ENCODE measurements around the gene POU2F2.

Gene POU2F2

DNA sequence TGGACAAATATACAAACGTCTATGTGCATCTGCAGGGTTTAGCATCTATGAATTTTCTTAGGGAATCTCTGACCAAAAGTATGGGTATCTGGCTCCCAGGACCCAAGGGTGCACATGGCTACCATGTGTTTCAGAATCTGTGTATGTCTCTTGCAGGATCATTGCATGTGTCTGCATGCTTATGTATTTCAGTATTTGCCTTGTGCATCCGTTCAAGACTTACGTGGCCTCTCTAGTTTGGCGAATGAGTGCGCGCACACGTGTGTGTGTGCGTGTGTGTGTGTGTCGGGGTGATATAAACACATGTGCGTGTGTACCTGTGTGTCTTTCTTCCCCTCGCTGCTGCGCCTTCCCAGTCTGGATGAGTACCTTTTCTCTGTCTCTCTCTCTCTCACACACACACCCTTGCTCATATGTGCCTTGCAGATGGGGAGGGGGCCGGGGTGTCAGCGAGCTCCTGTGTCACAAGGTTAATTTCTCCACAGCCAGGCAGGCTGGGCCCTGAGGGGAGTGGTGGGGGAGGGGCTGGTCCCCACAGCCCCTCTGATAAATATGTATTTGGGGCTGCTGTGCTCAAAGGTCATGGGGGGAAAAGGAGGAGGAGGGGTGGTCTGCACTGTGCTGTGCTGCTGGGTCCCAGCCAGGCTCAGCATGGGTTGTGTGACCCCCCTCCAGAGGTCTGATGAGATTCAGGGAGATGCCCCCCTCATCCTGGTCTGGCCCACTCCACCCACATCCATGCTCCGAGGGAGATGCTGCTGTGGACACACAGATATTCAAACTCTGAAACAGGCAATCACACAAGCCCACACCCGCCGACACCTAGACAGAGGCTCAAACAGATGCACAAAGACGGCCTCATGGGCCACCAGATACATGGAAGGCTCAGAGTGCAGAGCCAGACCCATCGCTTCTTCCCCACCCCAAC, 37.5 kb upstream of the POU2F2 start:
- no peaks in the 10 kb centered on the region for H3K36me3 Mint-ChIP-seq (ENCODE audit: insufficient read depth)
- H3K27me3 Mint-ChIP-seq: no peaks in the 10 kb centered on the region
- H3K4me1 Mint-ChIP-seq: no peaks in the 10 kb centered on the region

DNA sequence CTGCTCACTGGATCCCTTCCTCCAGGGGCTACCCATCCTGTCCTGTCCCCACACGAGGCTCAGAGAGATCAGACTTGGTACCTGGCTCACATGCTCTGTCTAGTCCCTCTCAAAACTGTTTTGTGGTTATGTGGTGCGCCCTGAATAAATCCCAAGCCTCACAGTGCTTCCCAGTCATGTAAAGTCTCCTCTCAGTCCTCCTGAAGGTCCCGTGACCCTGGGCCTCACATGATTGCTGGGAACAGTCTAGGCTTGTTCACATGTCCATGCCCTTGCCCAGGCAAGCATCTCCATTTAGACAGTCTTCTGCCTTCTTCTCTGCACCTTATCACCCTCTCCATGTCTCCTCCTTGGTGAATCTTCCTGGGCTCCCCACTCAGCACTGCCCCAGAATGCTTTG, 36.0 kb upstream of the POU2F2 start:
- ATAC-seq (replicated peaks; ENCODE audit: extremely low read depth, poor library complexity, severe bottlenecking) (no peak), DNase-seq (ENCODE audit: low spot score in 2 of 2) (no peak)
- Mint-ChIP-seq H3K36me3 (ENCODE audit: insufficient read depth) (no peaks in the 10 kb centered on the region), H3K4me1 (no peaks in the 10 kb centered on the region), H3K4me3 (no peak overlapping the region), H3K27me3 (no peaks in the 10 kb centered on the region), H3K9me3 (no peaks in the 10 kb centered on the region), H3K27ac (ENCODE audit: low read depth) (no peak overlapping the region)

More for the DNA sequence above, 37.5 kb upstream of the POU2F2 start:
- DNase-seq (ENCODE audit: low spot score in 2 of 2) (no peak), ATAC-seq (replicated peaks; ENCODE audit: extremely low read depth, poor library complexity, severe bottlenecking) (no peak)
- Mint-ChIP-seq H3K9me3 (no peaks in the 10 kb centered on the region), H3K4me3 (no peak overlapping the region), H3K27ac (ENCODE audit: low read depth) (no peak overlapping the region)

DNA sequence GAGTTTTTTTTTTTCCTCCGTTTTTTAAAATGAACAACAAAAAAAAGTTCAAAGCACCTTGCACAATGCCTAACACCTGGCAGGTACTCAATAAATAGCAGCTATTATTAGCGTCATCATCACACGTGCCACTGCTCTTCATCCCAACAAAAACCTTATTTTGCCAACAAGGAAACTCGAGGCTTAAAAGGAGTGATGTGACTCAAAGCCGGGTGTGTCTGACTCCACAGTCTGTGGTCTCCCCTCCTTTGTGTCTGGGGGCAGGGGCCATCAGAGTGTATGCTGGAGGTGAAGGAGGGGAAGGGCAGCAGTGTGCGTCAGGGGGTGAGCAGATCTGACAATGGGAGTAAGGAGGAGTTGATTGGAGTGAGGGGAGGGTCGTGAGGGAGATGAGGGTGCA, 34.1 kb upstream of the POU2F2 start:
- H3K27me3 Mint-ChIP-seq: no peaks in the 10 kb centered on the region
- no peak overlapping the region for H3K27ac Mint-ChIP-seq (ENCODE audit: low read depth)
- H3K36me3 Mint-ChIP-seq (ENCODE audit: insufficient read depth): no peaks in the 10 kb centered on the region
- H3K4me1 Mint-ChIP-seq: no peaks in the 10 kb centered on the region
- ATAC-seq (replicated peaks; ENCODE audit: extremely low read depth, poor library complexity, severe bottlenecking): no peak
- H3K4me3 Mint-ChIP-seq: no peak overlapping the region
- no peak for DNase-seq (ENCODE audit: low spot score in 2 of 2)
- no peaks in the 10 kb centered on the region for H3K9me3 Mint-ChIP-seq

DNA sequence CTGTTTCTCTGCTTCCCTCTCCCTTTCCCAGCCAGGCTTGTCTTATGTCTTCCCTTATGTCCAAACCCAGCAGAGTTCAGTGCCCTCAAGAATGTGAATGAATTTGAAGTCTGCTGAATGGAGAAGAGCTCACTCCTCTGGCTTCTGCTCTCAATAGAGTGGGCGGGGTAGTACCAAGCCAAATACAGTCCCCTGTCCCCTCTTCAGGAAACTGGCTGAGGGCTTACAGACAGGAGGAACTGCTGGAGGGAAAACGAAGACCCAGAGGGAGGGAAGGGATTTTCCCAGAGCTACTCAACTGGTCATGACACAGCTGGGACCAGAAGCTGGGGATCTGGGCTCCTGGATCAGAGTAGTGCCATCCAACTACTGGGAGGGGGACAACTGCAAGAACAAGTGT, 32.9 kb upstream of the POU2F2 start:
- H3K27me3 Mint-ChIP-seq: no peaks in the 10 kb centered on the region
- ATAC-seq (replicated peaks; ENCODE audit: extremely low read depth, poor library complexity, severe bottlenecking) (no peak), DNase-seq (ENCODE audit: low spot score in 2 of 2) (no peak)
- H3K4me3 Mint-ChIP-seq: no peak overlapping the region
- H3K36me3 Mint-ChIP-seq (ENCODE audit: insufficient read depth): peaks cover 2% of the 10 kb centered on the region
- H3K9me3 Mint-ChIP-seq: no peaks in the 10 kb centered on the region
- peaks cover 8% of the 10 kb centered on the region for H3K4me1 Mint-ChIP-seq
- H3K27ac Mint-ChIP-seq (ENCODE audit: low read depth): no peak overlapping the region

DNA sequence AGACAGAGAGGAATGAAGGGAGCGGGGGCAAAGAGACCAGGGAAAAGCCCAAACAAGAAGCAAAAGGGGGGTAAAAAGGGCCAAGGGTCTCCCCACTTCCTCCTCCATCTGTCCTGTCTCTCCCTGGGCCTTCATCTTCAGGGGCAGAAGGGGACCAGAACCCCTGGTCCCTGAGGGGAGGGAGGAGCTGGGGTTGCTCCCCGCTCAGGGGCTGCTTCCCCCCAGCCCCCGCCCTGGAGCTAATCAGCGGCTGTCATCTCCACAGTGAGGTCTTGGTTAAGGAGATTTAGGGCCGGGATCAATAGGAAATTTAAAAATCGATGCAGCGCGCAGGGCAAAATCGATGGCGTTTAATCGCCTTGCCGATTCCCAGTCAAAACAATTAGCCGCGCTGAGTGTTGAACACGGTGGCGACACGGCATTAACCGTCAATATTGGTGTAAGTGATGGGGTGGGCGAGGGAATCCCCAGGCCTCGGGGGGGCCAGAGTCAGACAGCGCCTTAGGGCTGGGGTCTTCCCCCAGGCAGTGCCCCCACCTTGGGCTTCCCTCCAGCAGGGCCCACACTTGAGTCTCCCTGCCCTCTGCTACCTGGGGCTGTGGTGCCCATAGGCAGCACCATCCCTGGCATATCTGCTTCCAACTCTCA, 29.5 kb upstream of the POU2F2 start:
- Mint-ChIP-seq H3K27ac (ENCODE audit: low read depth) (no peak overlapping the region), H3K4me3 (no peak overlapping the region), H3K9me3 (no peaks in the 10 kb centered on the region), H3K27me3 (no peaks in the 10 kb centered on the region), H3K36me3 (ENCODE audit: insufficient read depth) (peaks cover 2% of the 10 kb centered on the region), H3K4me1 (peaks cover 16% of the 10 kb centered on the region)
- DNase-seq (ENCODE audit: low spot score in 2 of 2) (no peak), ATAC-seq (replicated peaks; ENCODE audit: extremely low read depth, poor library complexity, severe bottlenecking) (no peak)

DNA sequence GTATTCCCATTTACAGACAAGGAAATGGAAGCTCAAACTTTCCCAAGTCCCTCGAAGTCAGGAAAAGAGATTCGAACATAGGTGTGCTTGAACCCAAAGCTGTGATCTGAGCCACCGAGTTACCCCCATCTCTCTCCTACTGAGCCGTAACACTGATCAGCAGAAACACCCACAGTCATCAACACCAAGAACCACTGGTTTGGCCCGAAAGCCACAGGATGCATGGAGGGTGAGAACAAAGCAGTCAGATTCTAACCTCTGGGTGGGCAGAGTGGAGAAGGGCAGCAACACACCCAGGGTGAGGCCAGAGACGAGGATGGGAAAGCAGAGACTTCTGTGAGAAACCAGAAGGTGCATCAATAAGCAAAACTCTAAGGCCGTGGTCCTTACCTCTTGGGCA, 27.7 kb upstream of the POU2F2 start:
- Mint-ChIP-seq H3K27ac (ENCODE audit: low read depth) (no peak overlapping the region), H3K9me3 (no peaks in the 10 kb centered on the region), H3K27me3 (no peaks in the 10 kb centered on the region), H3K4me1 (peaks cover 24% of the 10 kb centered on the region), H3K4me3 (peak overlapping the region; percentile 41), H3K36me3 (ENCODE audit: insufficient read depth) (peaks cover 4% of the 10 kb centered on the region)
- peak; percentile 40 for ATAC-seq (replicated peaks; ENCODE audit: extremely low read depth, poor library complexity, severe bottlenecking)
- DNase-seq (ENCODE audit: low spot score in 2 of 2): no peak

DNA sequence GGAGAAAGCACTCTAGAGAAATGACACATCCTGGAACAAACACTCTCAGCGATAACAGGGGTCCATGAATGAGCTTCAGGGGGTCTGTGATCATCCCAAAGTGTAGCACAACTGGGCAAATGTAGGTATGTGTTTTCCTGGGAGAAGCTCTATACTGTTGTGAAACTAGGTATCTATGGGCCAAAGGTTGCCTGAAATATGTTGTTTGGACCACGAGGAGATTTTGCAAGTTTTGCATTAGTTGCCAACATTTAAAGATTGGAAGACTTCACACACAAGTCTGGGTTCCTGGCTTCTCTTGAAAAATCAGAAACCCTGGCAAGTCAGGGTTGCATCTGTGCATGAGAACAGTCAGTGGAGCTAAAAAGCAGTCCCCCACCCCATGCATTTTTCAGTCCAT, 26.7 kb upstream of the POU2F2 start:
- ATAC-seq (replicated peaks; ENCODE audit: extremely low read depth, poor library complexity, severe bottlenecking) (no peak), DNase-seq (ENCODE audit: low spot score in 2 of 2) (no peak)
- H3K36me3 Mint-ChIP-seq (ENCODE audit: insufficient read depth): peaks cover 6% of the 10 kb centered on the region
- H3K27ac Mint-ChIP-seq (ENCODE audit: low read depth): no peak overlapping the region
- H3K27me3 Mint-ChIP-seq: no peaks in the 10 kb centered on the region
- H3K4me1 Mint-ChIP-seq: peaks cover 34% of the 10 kb centered on the region
- H3K4me3 Mint-ChIP-seq: no peak overlapping the region
- no peaks in the 10 kb centered on the region for H3K9me3 Mint-ChIP-seq

DNA sequence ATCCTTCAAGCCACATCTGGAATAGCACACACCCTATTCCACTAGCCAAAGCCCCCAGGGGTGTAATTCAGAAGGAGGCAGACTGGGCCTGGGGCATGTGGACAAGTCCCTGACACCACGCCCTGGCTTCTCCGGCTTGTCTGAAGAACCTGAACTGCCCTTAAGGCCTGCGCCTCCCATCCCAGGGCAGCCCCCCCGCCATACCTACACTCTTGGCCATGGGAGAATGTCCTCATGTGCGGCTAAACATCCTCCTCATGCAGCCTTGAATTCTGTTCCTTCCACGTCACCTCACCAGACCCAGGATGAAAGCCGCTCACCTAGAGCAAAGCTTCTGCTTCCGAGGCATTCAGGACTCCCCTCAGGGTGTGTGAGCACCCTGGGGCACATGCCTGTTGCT, 24.3 kb upstream of the POU2F2 start:
- no peak for DNase-seq (ENCODE audit: low spot score in 2 of 2)
- no peak overlapping the region for H3K4me3 Mint-ChIP-seq
- ATAC-seq (replicated peaks; ENCODE audit: extremely low read depth, poor library complexity, severe bottlenecking): no peak
- H3K4me1 Mint-ChIP-seq: peaks cover 39% of the 10 kb centered on the region
- H3K36me3 Mint-ChIP-seq (ENCODE audit: insufficient read depth): peaks cover 6% of the 10 kb centered on the region
- no peaks in the 10 kb centered on the region for H3K27me3 Mint-ChIP-seq
- no peak overlapping the region for H3K27ac Mint-ChIP-seq (ENCODE audit: low read depth)
- H3K9me3 Mint-ChIP-seq: no peaks in the 10 kb centered on the region

DNA sequence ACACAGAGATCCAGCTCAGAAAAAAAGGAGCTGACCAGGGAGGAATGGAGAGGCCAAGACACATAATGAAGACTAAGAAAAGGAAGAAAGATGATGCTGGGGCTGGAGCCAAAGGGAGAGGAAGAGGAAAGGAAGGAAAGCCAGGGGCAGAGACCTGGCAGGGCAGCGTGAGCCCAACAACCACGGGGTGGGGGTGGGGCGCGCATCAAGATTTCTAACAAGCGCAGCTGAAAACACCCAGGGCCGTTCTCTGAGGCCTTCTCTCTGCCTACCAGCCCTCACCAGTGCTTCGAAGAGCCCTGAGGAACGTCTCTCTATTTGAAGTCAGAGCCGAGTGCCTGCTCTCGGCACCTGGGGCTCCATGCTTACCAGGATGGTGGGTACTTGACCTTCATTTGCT, 23.6 kb upstream of the POU2F2 start:
- no peaks in the 10 kb centered on the region for H3K27me3 Mint-ChIP-seq
- no peak overlapping the region for H3K4me3 Mint-ChIP-seq
- no peak for ATAC-seq (replicated peaks; ENCODE audit: extremely low read depth, poor library complexity, severe bottlenecking)
- peaks cover 35% of the 10 kb centered on the region for H3K4me1 Mint-ChIP-seq
- H3K9me3 Mint-ChIP-seq: no peaks in the 10 kb centered on the region
- no peak for DNase-seq (ENCODE audit: low spot score in 2 of 2)
- H3K27ac Mint-ChIP-seq (ENCODE audit: low read depth): no peak overlapping the region
- peaks cover 5% of the 10 kb centered on the region for H3K36me3 Mint-ChIP-seq (ENCODE audit: insufficient read depth)

DNA sequence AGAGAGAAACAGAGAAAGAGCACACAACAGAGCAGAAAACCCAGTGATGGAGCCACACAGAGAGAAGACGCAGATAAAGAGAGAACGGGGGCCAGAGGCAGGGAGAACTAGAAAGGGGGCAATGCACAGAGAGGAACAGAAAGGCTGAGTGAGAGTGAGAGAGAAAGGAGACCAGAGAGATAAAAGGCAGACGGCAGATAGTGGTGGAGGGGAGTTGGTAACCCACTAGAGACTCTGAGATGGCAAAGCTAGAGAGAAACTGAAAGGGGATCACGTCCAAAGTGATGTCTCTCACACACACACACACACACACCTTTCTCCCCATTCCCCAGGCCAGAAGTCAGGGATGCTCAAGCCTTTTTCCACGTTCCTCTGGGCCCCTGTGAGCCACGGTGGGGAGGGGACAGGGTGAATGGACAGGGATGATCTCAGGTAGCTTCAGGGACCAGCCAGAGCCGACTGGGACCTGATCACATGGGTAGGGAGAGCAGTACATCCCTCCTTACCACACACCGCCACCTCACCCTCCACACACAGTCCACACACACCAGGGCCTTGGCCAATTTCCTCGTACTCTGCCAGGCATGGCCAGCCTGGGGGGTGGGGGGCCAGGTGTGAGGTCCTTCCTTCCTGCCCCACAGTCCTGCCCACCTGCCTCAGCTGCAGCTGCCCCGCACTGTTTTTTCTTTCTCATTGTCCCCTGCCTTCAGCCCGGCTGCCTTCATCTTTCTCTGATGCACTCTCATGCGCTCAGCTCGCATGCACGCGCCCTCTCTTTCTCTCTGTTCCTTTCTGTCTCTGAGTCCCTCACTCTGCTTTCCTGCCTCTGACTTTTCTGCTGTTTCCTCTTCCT, 22.5 kb upstream of the POU2F2 start:
- no peaks in the 10 kb centered on the region for H3K9me3 Mint-ChIP-seq
- H3K4me3 Mint-ChIP-seq: no peak overlapping the region
- no peak for DNase-seq (ENCODE audit: low spot score in 2 of 2)
- peaks cover 27% of the 10 kb centered on the region for H3K4me1 Mint-ChIP-seq
- peaks cover 5% of the 10 kb centered on the region for H3K36me3 Mint-ChIP-seq (ENCODE audit: insufficient read depth)
- no peaks in the 10 kb centered on the region for H3K27me3 Mint-ChIP-seq
- ATAC-seq (replicated peaks; ENCODE audit: extremely low read depth, poor library complexity, severe bottlenecking): no peak
- H3K27ac Mint-ChIP-seq (ENCODE audit: low read depth): no peak overlapping the region

DNA sequence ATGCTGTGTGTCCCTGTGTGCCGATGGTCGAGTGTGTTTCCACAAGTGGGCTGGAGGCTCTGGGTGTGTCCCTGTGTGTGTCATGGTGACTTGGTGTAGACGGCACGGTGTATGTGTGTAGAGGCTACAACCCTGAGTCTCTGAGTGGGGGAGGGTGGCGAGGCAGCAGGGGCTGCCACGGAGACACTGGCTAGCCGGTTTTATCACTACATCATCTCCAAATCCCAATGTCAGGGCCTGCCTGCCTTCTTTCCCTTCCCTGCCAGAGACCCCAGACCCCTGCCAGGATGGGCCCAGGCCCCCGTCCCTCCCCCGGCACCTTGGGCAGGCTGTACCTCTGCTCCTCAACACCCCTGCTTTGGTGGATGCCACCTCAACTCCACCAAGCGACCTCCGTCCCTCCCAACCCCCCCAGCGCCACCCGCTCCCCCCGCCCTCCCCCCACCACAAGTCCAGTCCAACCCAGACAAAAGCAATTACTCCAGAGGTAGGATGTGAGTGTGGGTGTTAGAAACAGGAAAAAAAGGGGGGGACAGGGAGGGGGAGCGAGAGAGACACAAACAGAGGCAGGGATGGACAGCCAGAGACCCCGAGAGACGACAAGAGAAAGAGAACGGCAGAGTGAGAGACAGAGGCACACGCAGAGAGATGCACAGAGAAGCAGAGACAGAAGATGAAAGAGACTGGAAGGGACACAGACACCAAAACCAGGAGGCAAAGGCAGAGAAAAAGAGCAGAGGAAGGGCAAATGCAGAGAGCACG, 21.6 kb upstream of the POU2F2 start:
- no peaks in the 10 kb centered on the region for H3K9me3 Mint-ChIP-seq
- DNase-seq (ENCODE audit: low spot score in 2 of 2): no peak
- H3K4me3 Mint-ChIP-seq: no peak overlapping the region
- H3K27ac Mint-ChIP-seq (ENCODE audit: low read depth): peak overlapping the region; percentile 29
- peaks cover 5% of the 10 kb centered on the region for H3K36me3 Mint-ChIP-seq (ENCODE audit: insufficient read depth)
- peaks cover 32% of the 10 kb centered on the region for H3K4me1 Mint-ChIP-seq
- no peaks in the 10 kb centered on the region for H3K27me3 Mint-ChIP-seq
- no peak for ATAC-seq (replicated peaks; ENCODE audit: extremely low read depth, poor library complexity, severe bottlenecking)
